Stimulated activated CD4-positive, alpha-beta T cell treated with anti-CD3 and anti-CD28 coated beads, Interleukin-1b, Interleukin-23, amount 100 ng/mL, for 24 hours (primary cell): ENCODE results near the gene NKD2.
"Not testable (repeated sequence)": the region's sequence is repeated elsewhere in the genome, so short reads cannot be mapped to it uniquely, and the experiment has no call there.

Experiments
- DNase-seq, 4 experiments: peaks; one replicate each; pipeline ENCODE4 v3.0.0-alpha.2; 2020; ENCODE audit warnings: low read depth in 4 of 4, low spot score in 1 of 4

Gene NKD2

DNA sequence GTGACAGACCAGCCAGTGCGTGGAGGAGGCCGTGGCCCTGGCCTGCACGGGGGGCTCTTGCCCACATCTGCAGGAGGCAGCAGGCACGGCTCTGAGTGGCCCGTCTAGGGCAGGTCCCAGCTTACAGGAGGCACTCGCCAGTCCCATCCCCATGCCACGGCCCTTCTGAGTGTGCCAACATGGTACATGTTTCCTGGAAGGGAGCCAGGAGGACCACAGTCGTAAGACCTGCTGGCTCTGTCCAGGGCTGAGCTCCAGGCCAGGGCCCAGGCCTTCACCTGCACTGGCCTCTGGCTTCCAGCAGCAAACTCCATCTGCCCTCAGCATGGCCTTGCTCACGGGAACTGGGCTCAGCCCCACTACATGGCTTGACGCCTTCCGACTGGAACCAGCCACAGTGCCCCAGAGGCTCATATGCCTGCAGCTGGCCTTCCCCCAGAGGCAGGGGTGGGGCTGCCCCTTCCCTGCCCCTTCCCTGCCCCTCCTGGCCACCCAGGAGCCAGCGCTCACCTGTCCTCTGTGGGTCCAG lies 3.8 kb downstream of the NKD2 start:
- no peak for DNase-seq

DNA sequence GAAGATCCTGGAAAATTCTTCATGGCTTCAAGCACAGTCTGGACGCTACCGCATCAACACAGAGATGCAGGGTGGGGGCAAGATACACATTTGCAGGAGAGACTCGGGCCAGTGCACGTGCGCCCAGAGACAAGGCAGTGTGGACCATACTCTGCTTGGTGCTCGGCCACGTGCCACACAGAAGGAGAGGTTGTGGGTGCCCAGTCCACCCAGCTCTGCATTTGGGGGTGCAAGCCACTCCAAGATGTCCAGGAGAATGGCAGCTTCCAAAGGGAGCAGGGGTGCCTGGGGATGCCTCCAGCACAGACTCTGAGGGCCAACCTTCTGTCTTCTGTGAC lies 4.3 kb downstream of the NKD2 start:
- DNase-seq = no peak

DNA sequence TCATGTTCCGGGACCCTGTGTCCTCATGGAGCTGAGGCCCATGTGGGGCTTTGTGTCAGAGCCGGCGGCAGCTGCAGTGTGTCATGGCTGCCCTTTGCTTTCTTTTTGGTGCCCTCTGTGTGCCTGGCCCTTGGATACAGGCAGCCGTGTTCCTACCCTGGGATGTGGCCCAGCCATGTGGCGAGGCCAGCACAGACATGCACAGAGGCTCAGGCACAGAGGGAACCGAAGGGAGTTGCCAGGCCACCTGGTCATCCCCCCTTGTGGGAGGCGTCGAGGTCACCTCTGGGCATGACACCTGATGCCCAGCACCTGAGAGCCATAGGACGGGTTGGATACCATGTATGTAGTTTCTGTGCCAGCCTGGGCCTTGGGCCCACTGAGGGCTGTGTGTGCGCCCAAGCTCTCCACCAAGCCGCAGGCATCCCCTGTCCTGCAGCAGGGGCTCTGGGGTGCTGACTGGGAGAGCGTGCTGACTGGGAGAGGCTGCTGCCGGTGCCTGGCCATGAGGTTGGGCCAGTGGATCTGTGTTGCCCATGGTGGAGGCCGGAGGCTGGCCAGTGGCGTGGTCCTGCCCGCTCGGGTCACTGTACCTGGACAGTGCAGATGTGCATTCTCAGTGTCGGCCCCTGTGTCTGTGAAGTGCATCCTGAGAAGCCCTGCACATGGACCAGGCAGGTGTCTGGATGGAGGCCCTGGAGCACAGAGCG lies 4.8 kb downstream of the NKD2 start:
- no peak for DNase-seq

DNA sequence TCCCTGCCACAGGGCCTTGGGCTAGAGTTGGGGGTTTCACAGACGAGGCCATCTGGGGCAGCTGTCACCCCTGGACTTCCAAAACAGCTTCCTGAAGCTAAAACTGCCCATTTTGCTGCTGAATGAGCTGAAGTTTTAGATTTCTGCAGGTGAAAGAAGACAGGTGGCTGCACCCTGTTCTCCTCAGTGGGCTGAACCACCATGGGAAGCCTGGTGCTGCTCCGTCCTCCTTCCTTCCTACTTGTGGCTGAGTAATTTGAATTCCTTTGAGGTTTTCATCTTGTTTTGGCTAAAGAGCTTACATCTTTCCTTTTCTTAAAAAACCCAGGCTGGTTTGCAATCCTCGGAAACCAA lies 5.3 kb downstream of the NKD2 start:
- DNase-seq = no peak

DNA sequence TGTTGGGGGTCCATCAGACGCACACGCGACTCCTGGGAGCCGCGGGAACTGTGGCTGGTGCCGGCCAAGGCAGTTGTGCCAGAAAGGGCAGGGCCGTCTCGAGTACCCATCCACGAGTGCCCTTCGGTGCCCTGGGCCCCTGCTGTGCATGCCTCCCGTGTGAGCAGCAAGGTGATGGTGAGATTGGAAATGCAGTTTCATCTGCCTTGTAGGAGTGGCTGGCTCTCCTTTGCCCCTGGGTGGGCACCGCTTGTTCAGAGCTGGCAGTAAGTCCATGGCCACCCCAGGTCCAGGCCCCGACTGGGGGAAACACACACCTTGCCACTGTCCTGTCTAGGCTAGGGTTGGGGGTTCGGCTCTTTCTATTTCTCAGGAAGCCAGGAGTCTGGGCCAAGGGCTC lies 5.7 kb downstream of the NKD2 start:
- DNase-seq = no peak

DNA sequence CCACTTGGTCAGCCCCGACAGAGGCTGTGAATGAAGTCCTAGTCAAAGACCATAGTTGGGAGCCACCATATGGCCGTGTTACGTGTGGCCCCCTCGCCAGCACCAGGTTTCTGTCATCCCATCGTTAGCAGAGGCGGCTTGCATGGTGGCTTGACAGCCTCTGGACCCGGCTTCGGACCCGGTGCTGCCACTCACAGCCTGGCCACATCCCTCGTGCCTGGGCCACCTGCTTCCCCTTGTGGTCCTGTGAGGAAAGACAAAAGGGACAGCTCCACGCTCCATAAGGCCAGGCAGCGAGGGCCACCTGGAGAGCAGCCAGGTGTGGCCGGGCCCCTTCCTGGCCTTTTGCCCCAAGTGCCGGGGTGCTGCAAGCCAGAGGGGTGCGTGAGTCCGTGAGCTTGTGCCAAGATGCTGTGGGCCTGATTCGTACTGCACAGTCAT lies 6.2 kb downstream of the NKD2 start:
- no peak for DNase-seq

DNA sequence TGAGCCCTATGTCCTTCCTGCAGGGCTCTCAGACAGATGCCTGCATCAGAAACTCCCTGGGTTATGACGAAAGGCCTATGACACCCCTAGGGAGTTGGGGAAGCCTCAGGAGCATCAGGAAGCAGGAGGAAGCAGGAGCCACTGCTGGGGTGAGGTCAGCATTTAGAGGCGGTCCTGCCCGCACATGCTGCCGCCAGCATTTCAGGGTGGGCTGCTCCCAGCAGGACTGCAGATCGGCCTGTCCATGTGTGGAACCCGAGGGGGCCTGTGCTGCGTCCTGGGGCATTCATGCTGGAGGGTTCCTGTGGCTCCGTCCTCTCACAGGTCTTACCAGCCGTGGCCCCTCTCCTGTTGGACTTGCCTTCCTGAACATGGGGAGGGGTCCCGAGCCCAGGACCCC lies 6.9 kb downstream of the NKD2 start:
- no peak for DNase-seq

DNA sequence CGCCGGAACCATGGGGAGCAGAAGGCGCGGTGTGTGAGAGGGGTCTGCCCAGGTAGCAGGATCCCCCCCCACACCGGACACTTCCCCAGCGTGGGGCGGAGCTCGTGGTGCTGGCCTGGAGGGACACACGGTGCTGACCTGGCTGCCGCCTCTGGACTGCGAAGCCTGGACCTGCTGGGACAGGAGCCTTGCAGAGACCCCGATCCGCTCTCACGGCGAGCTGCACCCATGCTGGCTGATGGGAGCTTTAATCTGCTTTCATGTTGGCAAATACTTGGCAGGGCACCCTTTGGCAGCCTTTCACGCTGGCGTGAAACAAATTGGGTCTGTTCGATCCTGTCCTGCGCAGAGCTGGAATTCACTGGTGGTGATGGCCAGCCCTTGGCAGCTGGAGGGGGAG lies 7.4 kb downstream of the NKD2 start:
- no peak for DNase-seq

DNA sequence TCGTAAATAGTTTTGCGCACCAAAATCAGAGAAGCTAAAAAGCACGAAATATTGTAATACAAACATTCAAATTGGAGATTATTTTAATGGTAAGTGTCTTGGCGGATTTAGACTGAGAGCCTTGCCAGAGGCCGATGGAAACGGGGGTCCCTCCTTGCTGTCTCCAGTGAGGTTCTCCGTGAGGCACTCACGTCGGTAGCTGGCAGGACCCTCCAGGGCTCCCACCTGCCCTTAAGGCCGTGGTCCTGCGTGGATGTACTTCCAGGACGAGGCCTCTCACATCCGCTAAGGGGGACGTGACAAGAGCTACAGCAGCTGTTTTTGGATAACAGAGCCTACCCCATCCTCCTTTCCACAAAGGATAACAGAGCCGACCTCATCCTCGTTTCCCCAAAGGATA lies 7.9 kb downstream of the NKD2 start:
- no peak for DNase-seq

DNA sequence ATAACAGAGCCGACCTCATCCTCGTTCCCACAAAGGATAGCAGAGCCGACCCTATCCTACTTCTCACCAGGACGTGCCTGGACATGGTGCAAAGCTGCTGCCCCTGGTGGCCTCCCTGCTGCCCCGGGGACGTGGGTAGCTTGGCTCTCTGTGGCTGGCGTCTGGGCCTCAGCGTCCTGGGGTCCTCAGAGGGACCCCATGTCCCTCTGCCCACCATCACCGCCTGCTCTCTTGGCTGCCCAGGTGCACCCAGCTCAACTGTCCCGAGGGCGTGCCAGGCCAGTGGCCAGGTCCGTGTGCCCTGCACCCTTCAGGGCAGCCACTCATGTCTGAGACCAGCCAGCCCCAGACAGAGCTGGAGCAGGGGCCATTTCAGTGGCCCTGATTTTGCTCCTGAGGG lies 8.5 kb downstream of the NKD2 start:
- DNase-seq = no peak

DNA sequence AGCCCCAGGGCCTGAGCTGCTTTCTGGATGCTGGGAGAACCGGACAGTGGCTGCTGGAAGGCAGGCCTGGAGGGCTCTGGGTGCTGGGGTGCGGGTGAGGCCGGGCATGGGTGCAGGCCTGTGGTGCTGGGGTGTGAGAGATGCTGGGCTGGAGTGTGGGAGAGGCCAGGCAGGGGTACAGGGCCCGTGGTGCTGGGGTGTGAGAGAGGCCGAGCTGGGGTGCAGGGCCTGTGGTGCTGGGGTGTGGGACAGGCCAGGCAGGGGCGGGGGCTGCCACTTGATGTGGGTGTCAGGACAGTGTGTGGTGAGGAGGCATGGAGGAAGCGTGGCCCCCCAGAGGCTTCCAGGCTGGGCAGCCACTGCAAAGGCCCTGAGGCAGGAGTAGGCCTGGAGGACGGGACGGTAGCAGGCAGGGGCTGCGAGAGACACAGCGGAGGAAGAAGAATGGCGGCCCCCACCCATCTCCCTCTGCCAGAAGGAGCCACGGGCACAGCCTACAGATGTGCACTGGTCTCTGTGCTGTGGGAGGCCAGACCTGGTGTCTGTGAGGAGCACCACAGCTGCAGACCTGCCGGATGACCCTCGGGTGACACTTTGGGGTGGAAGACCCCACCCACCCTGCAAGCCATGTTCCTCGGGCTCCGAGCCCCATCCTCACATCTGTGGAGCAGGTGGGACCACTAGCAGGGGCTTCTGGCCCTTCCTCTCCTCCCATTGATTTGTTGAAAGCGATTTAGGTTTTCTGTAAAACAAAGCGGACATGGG lies 9.3 kb downstream of the NKD2 start:
- no peak for DNase-seq

DNA sequence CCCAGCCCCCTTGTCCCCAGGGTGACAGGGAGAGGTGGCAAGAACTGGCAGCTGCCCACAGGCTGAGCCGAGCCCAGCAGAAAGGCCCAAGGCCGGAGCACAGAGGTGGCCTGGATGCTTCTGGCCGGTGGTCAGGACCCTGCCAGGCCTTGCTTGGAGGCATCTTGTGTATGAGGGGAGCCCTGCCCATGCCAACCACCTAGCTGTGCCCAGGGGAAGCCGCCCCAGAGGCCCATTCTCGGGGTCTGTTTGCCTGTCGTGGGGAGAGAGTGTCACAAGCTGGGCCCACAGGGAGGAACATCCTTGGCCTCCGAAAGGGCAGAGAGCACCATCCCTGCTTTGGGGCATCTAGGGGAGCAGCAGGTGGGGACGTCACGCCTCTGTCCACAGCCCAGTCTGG lies 10.0 kb downstream of the NKD2 start:
- no peak for DNase-seq

DNA sequence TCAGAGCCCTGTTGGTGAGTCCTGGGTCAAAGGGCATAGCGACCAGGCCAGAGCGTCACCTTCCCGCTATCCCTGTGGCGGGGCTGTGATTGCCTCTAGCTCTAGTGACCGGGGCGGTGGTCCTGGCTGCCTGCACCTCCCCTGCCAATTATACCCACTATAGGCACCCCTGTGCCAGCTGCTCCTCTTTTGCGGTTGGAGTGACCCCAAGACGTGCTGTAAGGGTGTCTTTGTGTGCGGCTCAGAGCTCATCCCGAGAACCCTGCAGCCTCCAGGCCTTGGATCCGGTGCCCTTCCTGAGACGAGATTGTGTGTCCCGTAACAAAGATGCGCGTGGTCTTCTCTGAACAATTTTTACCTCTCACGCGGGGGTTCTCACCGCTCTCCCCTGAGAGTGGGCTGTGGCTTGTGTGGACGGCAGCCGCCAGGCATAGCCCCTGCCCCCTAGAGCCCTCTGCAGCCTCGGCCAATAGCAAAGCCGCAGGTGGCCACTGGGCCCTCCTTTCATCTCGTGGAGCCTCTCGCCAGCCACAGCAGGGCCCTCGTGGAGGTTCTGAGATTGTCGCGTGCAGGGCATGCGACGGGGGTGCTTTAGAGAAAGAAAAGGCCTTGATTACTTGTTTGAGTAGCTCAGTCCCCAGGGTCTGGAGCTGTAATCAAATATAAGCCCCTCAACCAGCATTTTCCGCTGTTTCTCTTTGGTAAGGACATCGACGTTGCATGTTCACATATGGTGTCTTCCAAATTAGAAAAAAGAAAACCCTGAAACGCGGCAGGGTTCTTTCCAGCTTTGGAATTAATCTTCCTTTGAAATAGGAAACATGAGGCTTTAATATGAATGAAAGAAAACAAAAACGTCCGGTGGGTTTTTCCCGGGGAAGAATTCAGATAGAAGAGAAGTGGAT lies 10.7 kb downstream of the NKD2 start:
- DNase-seq = no peak

DNA sequence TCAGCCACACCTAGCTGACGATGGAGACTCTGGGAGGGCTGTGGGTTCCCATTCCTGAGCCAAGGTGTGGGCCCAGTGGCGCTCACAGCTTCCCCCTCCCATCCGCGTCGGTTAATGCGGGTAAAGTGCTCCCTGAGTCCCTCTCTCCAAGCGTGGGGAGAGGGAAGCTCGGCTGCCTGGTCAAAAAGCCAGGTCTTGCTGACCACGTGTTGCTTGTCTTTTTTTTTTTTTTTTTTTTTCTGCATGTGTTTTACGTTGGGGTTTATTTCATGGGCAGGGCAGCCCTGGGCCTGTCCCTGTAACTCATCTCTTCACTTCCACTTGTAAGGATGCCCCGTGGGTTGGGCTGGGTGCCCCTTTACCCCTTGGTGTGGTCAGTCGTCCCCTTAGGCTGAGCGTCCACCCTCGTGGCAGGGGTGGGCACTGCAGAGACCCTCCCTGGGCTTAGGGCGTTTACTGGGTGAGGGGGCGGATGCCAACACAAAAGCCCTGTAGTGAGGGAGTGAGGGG lies 11.9 kb downstream of the NKD2 start:
- no peak for DNase-seq

DNA sequence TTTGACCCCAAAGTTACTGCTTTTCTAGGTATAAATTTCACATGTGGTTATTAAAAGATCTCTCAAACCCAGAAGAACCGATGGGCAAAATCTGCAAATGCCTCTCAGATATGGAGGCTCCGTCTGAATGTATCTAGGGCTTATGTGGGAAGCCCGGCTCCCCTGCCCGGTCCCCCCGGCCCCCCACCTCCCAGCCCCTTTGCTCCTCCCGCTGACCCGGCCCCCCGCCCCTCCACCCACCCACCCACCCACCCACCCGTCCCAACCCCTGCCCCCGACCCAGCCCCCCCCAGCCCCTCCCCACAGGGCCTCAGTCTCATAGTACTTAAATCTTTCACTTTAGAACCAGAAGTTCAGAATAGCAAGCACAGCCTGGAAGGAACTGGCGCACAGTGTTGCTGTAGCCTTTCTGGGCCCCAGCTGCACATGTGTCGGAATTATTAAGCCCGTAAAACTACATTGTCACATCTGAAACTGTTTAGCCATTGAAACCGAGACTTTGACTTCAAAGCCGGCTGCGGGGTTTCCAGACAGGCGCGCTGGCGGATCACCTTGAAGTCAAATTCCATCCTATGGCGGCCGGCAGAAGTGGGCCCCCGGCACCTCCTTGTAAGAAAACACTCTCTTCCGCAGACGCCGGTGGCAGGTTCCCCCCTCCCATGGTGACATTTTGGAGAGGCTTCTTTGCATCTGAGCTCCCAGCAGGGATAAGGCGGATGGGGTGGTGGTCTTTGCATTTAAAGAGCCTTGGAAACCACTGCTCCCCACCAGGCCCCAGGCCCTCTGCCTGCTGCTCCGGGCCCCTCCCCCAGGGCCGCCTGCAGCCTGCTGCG lies 12.8 kb downstream of the NKD2 start:
- DNase-seq = no peak

DNA sequence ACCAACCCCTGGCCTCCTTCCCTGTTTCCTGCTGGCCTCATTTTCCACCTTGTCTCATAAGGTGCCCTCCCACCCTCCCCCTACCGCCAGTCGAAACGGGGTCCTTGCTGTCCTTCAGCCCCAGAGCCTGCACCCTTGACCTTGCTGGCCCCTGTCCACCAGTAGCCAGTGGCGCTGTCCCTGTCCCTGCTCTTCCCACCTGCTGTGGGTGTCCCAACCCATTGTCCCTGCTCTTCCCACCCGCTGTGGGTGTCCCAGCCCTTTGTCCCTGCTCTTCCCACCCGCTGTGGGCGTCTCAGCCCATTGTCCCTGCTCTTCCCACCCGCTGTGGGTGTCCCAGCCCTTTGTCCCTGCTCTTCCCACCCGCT lies 13.4 kb downstream of the NKD2 start:
- not testable (repeated sequence) for DNase-seq

DNA sequence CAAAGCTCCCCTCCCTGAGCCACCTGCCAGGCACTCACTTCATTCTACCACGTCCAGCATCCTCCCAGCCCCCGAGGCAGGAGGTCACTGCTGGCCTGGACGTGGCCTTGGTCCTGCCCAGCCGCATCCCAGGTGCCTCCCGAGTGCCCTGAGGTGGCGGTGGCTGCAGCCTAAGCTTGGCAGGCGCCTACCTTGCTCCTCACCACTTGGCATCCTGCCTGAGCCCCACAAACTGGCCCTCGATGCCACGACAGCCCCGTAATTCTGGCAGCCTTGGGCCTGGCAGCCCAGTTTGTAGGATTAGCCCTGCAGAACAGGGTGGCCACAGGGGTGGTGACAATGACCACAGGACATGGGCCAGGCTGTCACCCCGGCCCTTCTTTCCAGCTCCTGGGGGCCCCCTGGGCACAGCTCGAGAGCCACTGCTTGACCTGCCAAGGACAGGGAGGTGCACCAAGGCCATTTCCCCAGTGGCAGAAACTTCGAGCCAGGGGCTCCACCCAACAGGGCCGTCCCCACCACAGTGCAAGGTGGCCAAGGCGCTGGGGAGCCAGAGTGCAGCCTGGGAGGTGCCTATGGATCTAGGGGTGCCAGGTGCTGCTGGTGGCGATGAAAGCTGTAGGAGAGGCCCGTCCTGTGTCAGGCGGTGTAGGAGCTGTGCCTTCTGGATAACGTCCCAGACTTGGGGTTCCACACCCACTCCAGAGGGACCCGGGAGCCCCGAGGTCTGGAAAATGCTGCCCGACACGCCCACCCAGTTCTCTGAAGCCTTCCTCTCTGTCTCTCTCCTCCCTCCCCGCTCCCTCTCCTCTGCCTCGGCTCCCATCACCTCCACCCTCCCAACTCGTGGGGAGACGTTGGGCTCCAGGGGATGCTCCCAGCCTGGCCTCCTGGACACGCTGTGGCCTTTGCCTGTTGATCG lies 18.4 kb downstream of the NKD2 start:
- no peak for DNase-seq

DNA sequence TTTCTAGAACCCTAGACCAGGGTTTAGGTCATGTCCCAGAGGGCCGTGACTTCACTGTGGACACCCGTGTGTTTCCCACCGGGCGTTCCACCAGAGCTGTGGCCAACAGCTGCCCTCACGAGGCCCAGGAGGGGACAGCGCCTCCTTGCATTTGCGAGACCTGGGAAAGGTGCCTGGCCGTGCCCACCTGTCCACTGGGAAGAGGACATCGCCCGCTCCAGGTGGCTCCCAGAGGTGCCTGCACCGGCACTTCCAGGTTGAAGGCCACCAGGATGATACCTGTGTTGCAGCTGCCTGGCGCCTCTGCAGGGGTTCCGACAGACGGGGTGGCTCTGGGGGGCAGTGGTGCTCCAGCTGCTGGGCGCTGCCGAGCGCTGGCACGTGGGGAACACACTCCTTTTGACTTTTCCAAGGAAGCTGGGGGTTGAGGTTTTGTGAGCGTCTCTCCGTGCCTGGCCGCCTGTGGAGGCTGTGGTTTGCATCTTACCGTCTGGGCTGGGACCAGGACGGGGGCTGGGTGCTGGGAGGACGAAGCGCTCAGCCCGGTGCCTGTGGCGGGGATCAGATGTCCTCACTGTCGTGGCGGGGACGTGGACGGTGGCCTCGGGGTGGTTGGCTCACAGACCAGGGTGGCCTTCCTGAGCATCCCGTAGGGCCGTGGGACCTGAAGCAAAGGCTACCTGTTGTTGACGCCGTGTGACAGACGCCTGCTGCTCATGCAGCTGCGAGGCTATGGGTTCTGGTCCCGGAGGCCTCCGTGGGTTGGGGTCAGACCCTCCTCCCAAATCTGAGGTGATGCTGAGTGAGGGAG lies 19.2 kb downstream of the NKD2 start:
- DNase-seq = no peak
